Measurements from ENCODE around the gene TSC22D2. TPM values are rescaled to one million over a fixed set of nuclear protein-coding genes. Genes with fewer than 3 reads are reported as not detected.

Gene TSC22D2
- polyA plus RNA-seq, 1 donor from 2014 or later = 15.3 TPM

DNA sequence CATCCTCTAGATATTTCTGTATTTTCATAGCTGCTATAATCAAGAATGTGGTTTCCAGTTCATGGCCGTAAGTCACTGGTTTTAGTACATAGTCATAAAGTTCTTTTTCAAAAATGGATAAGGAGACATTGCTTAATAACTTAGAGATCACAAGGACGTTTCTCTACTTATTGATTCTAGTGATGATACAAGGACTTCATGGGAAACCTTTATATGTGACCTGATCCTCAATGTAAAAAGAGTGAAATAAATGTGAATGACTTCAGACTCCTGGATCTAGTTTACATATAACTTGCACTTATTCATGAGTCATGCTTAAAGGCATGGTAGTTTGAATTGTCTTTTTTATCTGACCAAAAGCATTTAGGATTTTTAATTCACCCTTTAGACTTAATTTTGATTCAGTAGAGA is 35.2 kb downstream of the TSC22D2 start:
- Histone ChIP-seq H3K4me3 (ENCODE audit: low read length) (no peak overlapping the region), H3K9me2 (ENCODE audit: insufficient read depth, low read length) (no peaks in the 10 kb centered on the region), H3K36me3 (ENCODE audit: insufficient read depth, low read length) (no peaks in the 10 kb centered on the region), H3K4me2 (ENCODE audit: low read length) (no peak overlapping the region), H2AFZ (ENCODE audit: low read depth, low read length) (no peak overlapping the region), H3K27ac (ENCODE audit: low read length) (no peak overlapping the region), H3K79me2 (replicated peaks; ENCODE audit: insufficient read depth, low read length) (peaks cover 24% of the 10 kb centered on the region), H3K9me3 (ENCODE audit: low read length) (no peaks in the 10 kb centered on the region), H3F3A (ENCODE audit: insufficient read depth, low read length, poor library complexity, severe bottlenecking) (no peaks in the 10 kb centered on the region), H3K27me3 (ENCODE audit: insufficient read depth, low read depth, low read length) (no peaks in the 10 kb centered on the region), H3K9ac (ENCODE audit: low read length) (no peak overlapping the region), H4K20me1 (ENCODE audit: insufficient read depth) (no peaks in the 10 kb centered on the region)
- TF ChIP-seq REST (IDR thresholded peaks at IDR 0.05; ENCODE audit: borderline replicate concordance) (no peak), POLR2AphosphoS5 (IDR thresholded peaks at IDR 0.05) (no peak), EZH2 (IDR thresholded peaks at IDR 0.05; ENCODE audit: borderline replicate concordance, insufficient read depth, low read length, poor library complexity, severe bottlenecking) (no peak), MXI1 (conservative IDR thresholded peaks at IDR 0.05; ENCODE audit: poor library complexity, severe bottlenecking) (no peak), EP300 (conservative IDR thresholded peaks at IDR 0.05; ENCODE audit: poor library complexity, severe bottlenecking) (no peak), RAD21 (conservative IDR thresholded peaks at IDR 0.05) (no peak)
- TF ChIP-seq, protein P1, sequence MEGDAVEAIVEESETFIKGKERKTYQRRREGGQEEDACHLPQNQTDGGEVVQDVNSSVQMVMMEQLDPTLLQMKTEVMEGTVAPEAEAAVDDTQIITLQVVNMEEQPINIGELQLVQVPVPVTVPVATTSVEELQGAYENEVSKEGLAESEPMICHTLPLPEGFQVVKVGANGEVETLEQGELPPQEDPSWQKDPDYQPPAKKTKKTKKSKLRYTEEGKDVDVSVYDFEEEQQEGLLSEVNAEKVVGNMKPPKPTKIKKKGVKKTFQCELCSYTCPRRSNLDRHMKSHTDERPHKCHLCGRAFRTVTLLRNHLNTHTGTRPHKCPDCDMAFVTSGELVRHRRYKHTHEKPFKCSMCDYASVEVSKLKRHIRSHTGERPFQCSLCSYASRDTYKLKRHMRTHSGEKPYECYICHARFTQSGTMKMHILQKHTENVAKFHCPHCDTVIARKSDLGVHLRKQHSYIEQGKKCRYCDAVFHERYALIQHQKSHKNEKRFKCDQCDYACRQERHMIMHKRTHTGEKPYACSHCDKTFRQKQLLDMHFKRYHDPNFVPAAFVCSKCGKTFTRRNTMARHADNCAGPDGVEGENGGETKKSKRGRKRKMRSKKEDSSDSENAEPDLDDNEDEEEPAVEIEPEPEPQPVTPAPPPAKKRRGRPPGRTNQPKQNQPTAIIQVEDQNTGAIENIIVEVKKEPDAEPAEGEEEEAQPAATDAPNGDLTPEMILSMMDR (IDR thresholded peaks at IDR 0.05; ENCODE audit: poor library complexity, severe bottlenecking) = no peak

DNA sequence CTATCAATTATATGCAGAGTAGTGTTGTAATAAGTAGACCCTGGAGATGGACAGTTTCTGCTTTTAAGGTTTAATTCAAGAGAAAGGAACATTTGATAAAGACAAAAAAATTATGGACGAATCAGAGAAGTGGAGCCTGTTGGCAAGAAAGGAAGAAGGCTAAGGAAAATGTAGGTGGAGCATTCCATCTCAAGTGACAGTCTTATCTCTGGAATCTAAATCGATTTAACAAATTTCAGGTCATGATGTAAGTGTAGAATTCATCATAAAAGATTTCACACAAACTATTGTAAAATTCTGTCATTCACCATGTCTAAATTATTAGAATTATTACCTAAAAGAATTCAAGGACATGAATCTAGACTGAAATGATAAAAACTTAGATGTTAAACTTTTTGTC is 36.3 kb downstream of the TSC22D2 start:
- Histone ChIP-seq H3K9ac (ENCODE audit: low read length) (no peak overlapping the region), H3K27me3 (ENCODE audit: insufficient read depth, low read depth, low read length) (no peaks in the 10 kb centered on the region), H2AFZ (ENCODE audit: low read depth, low read length) (no peak overlapping the region), H3K9me3 (ENCODE audit: low read length) (no peaks in the 10 kb centered on the region), H3K27ac (ENCODE audit: low read length) (no peak overlapping the region), H3K9me2 (ENCODE audit: insufficient read depth, low read length) (no peaks in the 10 kb centered on the region), H3F3A (ENCODE audit: insufficient read depth, low read length, poor library complexity, severe bottlenecking) (no peaks in the 10 kb centered on the region), H4K20me1 (ENCODE audit: insufficient read depth) (no peaks in the 10 kb centered on the region), H3K4me3 (ENCODE audit: low read length) (no peak overlapping the region), H3K79me2 (replicated peaks; ENCODE audit: insufficient read depth, low read length) (peaks cover 26% of the 10 kb centered on the region), H3K36me3 (ENCODE audit: insufficient read depth, low read length) (no peaks in the 10 kb centered on the region), H3K4me2 (ENCODE audit: low read length) (no peak overlapping the region)
- TF ChIP-seq RAD21 (conservative IDR thresholded peaks at IDR 0.05) (no peak), MXI1 (conservative IDR thresholded peaks at IDR 0.05; ENCODE audit: poor library complexity, severe bottlenecking) (no peak), REST (IDR thresholded peaks at IDR 0.05; ENCODE audit: borderline replicate concordance) (no peak)
